GM19239 (cell line): ENCODE measurements around the gene LRRC71.
A peak's percentile ranks its signal among the peaks of the same experiment; 100 is the strongest.

ENCODE experiments used
- DNase-seq: peaks from one replicate; pipeline ENCODE4 v3.0.0; 2011; ENCODE audit warnings: low spot score; ENCODE audit not compliant: insufficient read length
- FAIRE-seq: peaks from 2 replicates; lab custom pipeline; 2011; peaks lifted over from hg19 to GRCh38; lab: Jason Lieb, UNC

The LRRC71 gene

DNA sequence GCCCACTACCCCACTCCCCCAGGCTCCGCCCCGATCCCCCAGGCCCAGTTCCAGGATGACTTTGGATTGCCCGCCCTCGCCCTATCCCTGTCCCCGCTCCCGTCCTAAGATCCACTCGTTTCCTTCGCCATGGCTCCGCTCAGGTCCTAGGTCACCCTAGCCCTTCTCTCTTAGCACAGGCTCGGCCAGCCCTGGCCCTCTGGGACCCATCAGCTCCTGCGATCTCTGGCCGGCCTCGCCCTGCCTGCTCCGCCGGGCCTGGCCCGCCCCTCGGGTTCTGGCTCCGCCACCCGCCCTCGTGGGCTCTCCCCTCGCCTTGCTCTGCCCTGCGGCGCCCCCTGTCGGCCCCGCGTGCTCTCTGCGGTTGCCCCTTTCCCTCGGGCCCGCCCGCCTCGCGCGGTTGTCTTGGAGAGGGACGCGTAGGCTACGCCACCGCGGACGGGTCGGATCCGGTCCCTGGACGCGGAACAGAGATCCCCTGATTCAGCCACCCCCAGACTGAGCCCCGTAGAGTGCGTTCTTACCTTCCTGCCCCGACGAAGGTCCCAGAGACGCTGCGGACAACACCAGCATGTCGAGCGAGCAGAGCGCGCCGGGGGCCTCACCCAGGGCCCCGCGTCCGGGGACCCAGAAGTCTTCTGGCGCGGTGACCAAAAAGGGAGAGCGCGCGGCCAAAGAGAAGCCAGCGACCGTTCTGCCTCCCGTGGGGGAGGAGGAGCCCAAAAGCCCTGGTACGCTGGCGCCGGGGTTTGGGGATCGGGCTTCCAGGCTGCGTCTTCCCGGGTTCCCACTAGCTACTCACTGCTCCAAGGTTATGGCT lies at the start of gene LRRC71:
Gene LRRC71 (plus strand): TSS at position 400 of the 820 bp plus-strand sequence. CDS start 172 bp downstream, at position 572.
- peak; percentile 44 for DNase-seq
- no peak for FAIRE-seq

DNA sequence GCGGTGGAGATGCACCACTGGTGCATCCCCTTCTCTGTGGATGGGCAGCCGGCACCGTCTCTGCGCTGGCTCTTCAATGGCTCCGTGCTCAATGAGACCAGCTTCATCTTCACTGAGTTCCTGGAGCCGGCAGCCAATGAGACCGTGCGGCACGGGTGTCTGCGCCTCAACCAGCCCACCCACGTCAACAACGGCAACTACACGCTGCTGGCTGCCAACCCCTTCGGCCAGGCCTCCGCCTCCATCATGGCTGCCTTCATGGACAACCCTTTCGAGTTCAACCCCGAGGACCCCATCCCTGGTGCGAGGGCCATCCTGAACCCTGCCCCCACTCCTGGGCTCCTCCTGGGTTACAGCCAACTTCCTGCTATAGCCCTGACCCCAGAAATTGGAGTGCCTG lies 46.8 kb upstream of the LRRC71 start:
- no peak for FAIRE-seq

DNA sequence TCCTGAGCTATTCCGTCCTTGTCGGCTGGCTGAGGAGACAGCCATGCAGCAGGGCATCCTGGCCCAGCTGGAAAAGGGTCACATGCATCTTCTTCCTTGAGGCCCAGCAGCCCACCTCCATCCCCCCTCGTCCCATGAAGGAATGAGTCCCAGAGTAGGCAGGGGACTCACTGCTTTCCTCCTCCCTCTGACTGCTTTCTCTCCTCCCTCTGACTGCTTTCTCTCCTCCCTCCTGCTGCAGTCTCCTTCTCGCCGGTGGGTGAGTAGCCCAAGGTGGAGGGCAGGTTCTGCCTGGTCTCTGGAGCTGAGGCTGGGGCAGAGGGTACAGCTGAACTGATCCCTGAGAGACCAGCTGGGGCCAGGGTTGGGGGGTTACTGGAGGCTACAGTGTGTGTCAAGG lies 46.3 kb upstream of the LRRC71 start:
- FAIRE-seq (no peak), DNase-seq (no peak)

More for the DNA sequence above, 46.8 kb upstream of the LRRC71 start:
- no peak for DNase-seq

DNA sequence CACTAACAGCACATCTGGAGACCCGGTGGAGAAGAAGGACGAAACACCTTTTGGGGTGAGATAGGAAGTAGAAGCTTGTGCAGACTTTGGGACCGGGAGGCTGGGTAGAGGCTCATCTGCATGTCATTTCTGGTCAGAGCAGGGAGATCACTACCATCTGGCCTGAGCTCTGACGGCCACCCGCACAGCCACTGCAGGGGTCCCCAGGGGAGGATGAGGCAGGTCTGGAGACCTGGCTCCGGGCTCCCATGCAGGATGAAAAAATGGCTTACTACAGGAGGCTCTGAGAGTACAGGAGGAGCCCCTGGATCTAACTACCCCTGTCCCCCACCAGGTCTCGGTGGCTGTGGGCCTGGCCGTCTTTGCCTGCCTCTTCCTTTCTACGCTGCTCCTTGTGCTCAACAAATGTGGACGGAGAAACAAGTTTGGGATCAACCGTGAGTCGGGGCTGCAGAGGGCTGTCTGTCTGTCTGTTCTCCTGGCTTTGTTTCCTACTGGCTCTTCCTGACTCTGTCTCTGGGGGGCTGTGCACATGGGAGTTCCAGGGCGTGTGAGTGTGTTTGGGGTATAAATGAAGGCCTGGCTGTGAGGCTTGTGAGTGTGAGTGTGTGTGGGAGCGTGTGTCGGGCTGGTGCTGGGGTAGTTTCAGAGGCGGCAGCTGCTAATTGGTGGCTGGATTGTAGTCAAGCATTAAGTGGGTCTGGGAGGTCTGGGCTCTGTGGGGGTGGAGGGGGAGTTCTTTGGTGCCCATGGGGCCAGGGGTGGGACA lies 45.7 kb upstream of the LRRC71 start:
- DNase-seq (no peak), FAIRE-seq (no peak)

DNA sequence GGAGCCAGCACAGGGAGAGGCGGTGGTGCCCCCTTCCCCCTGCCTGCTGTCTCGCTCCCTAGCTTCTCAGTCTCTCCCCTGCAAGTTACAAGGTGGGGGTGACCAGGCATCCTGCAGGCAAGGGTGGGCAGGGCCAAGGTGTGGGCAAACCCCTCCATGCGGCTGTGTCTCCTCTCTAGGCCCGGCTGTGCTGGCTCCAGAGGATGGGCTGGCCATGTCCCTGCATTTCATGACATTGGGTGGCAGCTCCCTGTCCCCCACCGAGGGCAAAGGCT lies 45.2 kb upstream of the LRRC71 start:
- no peak for FAIRE-seq

DNA sequence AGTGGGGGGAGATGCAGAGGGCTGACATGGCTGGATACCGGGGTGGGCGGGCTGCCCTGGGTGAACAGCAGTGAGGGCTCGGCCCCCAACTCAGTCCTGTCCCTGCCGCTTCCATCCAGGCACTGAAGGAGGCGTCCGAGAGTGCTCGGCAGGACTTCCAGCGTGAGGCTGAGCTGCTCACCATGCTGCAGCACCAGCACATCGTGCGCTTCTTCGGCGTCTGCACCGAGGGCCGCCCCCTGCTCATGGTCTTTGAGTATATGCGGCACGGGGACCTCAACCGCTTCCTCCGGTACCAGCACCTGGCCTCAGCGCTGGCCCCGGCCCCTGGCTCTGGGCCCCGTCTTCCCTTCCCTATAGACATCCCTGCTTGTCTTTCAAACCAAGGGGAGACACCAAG lies 44.2 kb upstream of the LRRC71 start:
- DNase-seq: no peak
- FAIRE-seq: no peak

More for the DNA sequence above, 45.2 kb upstream of the LRRC71 start:
- DNase-seq: no peak

DNA sequence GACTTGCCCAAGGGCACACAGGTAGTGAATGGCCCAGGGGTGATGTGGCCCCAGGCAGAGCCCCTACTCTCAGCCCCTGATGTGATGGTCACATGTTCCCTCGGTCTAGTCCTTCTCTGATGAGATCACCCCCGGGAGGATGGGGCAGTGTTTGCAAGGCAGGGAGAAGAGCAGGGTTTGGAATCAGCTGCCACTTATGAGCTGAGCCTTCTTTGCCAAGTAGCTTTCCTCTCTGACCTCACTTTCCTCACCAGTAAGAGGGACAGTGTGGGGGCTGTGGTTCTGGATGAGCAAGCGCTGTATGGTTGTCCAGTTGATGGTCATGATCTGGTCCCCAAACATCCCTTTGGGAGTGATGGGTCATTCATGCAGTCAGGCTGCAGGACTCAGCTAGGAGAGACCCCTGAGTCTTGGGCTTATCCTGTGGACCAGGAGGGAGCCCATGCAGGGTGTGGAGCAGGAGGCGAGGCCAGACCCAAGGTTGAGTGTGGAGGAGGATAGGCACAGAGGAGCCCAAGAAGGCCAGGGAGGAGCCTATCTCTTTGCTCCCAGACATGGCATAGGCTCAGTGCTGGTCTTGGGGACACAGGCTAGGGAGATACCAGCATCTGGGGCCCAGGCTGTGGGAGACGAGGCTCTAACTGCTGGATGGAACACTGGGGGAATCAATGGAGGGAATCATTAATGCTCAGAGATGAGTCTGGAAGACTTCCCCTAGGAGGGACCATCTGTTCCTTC lies 42.8 kb upstream of the LRRC71 start:
- no peak for FAIRE-seq
- no peak for DNase-seq

DNA sequence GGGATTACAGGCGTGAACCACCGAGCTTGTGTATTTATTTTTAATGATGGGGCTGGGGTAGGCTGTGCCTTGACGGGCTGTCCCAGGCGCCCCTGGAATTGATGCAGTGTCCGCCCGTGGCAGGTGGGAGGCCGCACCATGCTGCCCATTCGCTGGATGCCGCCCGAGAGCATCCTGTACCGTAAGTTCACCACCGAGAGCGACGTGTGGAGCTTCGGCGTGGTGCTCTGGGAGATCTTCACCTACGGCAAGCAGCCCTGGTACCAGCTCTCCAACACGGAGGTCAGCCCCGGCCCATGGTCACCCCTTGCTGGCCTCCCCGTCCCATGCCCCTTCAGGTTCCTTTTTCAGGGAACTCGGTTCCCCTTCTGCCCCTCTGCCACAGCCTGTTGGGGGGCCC lies 40.6 kb upstream of the LRRC71 start:
- no peak for DNase-seq
- no peak for FAIRE-seq

DNA sequence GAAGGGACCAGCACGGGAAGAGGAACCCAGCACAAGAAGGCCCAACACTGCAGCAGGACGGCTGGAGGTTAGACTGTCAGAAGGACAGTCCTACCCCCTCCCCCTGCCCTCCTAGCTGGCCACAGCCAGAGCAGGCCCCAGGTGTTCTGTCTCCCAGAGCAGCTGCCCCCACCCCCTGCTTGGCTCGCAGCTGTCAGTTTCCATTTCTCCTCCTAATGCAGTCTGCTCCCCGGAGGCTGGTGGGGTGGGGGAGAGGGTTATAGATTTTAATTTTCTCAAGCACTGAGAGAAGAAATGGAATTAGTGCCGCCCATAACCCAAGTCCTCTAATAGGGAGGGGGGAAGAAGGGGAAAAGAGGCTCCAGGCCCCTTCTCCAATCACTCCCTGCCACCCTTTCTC lies 40.0 kb upstream of the LRRC71 start:
- DNase-seq (no peak), FAIRE-seq (no peak)

DNA sequence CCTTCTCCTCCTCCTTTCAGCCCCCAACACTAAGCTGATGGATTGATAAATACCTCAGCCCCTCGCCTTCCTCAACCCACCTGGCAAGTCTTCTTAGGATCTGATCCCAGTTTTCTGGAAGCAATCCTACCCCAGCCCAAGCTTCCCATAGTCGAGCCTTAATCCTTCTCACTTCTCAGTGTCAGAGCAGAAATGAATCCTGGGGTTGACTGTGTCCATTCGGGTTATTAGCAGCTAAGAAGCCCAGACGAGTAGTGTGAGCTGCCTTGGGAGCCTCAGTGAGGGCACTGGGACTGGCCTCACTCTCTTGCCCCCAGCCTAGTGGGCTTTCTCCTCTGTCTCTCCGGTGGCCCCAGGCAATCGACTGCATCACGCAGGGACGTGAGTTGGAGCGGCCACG lies 39.3 kb upstream of the LRRC71 start:
- no peak for FAIRE-seq

DNA sequence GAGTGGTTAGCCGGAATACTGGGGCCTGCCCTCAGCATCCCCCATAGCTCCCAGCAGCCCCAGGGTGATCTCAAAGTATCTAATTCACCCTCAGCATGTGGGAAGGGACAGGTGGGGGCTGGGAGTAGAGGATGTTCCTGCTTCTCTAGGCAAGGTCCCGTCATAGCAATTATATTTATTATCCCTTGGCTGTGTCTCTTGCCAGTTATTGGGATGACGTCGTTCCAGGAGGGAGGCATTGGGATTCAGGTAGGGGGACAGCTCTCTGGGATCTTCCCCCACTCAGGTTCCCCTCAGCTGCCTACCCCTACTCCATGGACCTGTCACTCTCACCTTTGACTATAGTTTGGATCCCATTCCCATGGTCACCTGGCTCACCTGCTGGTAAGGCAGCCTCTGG lies 38.8 kb upstream of the LRRC71 start:
- DNase-seq (no peak), FAIRE-seq (no peak)

More for the DNA sequence above, 39.3 kb upstream of the LRRC71 start:
- DNase-seq: no peak

DNA sequence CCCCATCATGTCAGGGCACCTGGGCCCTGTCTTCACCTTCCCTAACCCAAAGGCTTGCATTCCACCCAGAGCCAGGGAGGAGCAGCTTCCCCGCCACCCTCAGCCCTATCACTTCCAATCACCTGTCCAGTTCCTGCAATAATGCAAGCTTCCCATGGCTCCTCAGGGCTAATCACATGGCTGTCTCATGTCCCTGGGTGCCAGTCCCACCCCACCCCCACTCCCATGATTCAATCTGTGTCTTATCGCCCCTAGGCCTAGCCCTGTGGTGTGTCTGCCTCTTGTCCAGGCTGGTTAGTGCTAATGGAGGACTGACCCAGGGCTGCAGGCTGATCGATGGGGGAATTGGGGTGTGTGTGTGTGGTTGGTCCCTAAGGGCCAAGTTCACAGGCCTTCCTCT lies 37.9 kb upstream of the LRRC71 start:
- DNase-seq (no peak), FAIRE-seq (no peak)

DNA sequence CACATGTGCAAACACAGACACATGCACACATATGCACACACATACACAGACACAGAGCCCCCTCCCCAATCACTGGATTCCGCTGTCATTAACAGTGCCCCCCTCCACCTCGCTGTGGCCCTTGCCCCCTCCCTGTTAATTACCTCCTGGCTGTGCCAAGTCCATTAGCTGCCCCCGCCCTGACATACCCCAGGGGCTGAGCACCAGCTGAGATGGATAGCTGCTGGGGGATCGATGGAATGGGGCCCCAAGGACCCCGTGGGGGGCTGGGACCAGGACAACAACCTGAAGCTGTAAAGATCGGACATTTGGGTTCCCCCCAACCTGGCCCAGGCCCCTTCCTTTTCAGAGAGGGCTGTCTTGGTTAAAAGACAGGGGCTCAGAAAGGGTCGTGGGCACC lies 36.5 kb upstream of the LRRC71 start:
- FAIRE-seq: no peak

DNA sequence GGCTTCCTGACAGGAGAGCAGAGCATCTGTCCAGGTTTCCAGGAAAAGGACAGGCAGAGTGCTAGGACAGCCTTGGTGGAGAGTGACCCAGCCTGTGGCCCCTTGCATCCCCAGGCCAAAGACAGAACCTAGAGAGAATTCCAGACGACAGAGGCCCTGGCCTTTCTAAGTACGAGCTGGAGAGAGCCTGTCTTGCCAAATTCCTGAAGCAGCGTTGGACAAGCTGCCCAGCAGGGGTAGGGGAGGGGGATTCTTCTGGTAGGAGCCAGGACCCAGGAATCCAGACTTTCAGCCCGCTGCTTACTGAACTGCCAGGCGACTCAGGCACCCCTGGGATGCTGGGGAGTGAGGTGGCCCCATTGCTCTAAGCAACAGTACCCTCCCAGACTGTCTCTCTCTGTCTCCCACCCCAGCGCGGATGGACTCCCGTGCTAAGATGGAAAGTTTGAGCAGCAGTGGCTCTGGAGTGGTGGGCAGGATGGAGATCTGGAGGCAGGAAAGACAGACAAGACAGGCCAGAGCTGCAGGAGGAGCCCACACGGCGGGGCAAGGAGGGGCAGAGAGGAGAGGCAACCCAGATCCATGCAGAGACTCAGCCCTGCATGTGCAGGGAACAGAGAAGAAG lies 35.8 kb upstream of the LRRC71 start:
- DNase-seq (no peak), FAIRE-seq (no peak)

More for the DNA sequence above, 36.5 kb upstream of the LRRC71 start:
- no peak for DNase-seq

DNA sequence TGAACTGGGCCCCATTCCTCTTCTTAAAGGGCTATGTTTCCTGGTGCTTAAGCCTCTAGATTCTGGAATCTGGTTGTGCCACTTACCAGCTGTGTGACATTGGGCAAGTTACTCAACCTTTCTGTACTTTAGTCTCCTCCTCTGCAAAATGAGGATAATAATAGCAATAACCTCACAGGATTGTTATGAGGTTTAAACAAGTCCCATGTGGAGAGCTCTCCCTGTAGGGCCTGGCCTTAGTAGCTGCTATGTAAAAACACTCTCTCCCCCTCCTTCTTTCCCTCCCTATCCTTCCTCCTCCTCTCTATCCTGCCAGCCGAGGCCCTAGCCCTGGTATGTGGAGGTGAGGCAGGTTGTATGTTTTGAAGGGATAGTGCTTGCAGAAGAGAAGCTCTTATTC lies 35.1 kb upstream of the LRRC71 start:
- FAIRE-seq (no peak), DNase-seq (no peak)

DNA sequence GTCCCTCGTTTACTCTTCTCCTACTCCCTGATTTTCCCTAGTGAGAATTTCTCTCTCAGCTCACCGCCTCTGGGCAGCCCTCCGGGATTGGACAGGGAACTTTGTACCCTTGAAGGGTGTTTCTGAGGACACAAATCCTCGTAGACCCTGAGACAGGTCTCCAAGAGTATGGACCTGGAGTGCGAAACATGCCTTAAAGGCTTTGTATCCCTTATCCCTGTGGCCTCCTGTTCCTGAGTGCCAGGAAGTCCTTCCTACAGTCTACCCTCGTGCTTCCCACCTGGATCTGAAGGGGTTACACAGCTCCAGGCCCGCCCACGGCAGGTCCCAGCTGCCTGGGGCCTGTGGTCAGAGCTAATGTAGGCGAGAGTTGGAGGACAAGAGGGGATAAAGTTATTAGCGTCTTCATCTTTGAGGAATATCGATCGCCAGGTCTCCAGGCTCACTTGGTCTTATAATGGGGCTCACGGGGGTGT lies 34.5 kb upstream of the LRRC71 start:
- no peak for DNase-seq
- FAIRE-seq: no peak

DNA sequence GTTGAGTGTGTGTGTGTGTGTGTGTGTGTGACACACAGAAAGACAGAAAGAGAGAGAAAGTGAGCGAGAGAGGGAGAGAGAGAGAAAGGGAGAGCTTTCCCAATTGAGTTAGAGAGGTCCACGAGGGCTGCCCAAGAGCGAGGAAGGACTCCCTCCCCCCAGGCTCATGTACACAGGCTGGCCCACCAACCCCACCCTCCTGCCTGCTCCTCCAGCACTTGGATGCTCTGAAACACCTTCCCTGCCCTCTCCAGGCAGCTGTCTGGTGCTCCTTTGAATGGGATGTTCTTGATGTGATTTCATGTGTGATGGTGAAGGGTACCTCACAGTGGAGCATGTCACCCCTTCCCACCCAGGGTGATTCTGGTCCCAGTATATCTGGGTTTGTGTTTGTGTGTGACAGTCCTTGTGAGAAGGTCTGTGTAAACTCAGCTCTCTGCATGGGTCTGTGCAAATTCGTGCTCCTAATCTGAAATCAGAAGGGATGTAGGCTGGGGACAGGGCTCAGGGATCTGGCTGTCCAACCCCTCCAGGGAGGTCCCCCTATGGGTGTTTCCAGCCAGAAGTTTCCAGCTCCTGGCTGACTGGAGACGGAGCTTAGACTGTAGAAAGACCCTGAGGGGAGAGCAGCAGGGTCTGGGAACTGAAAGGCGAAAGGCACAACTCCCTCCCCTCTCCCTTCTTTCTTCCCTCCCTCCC lies 33.7 kb upstream of the LRRC71 start:
- DNase-seq (no peak), FAIRE-seq (no peak)

DNA sequence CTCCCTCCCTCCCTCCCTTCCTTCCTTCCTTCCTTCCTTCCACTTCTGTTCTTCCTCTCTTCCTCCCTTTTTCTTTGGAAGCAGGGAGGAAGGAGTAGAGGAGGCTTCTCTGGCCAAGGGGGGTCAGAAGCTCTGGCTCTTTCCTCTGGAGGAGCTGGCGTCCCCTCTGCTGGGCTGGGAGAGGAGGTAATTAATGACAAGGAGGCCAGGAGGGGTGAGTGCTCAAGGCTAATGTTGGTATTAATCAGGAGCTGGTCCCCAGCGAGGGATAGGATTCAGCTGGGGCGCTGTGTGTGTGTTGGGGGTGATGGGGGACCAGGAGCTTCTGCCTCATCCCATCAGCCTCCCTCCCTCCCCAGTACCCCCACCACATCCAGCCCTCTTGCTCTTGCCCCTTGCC lies 33.1 kb upstream of the LRRC71 start:
- no peak for FAIRE-seq
- no peak for DNase-seq

DNA sequence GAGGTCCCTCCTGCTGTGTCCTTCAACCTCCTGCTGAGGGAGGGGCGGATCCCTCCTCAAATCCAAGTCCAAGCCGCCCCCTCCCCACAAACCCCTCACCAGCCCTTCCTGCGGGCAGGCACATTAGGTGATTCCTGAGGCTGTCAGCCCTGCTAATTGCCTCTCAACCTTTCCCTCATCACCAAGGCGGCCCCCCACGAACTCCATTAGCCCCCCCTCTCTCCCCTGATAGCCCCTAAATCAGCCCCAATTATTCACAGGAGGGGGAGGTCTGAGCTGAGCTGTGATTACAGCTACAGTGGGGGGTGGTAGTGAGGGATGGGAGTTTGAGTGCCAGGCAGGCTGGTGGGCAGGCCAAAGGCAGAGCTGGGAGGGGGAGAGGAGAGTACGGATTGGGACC lies 32.7 kb upstream of the LRRC71 start:
- no peak for FAIRE-seq
- no peak for DNase-seq
